PC-9 (cell line): ENCODE results near the gene MS4A12.

ENCODE experiments used
- CTCF ChIP-seq: fragments of 200-600 bp; sonication (generic); conservative IDR thresholded peaks from 2 replicates; pipeline ENCODE4 v1.6.1; 2017; ENCODE audit warnings: mixed run types, antibody characterized with exemption, mild to moderate bottlenecking, moderate library complexity
- EZH2 ChIP-seq: fragments of 200-600 bp; sonication (generic); IDR thresholded peaks from 2 replicates; pipeline ENCODE4 v1.8.0; 2017; ENCODE audit warnings: antibody characterized with exemption, low read depth

GRCh38 chr11:60493454-60493853 lies 876 bp downstream of the MS4A12 start:
- TF ChIP-seq CTCF (no peak), EZH2 (no peak)
